Superior temporal gyrus (tissue), 1 donor: Measurements from ENCODE around the gene MOB3B.

ENCODE experiments used
- DNase-seq: peaks from one replicate; pipeline ENCODE4 v3.0.0-alpha.2; 2016; ENCODE audit errors: extremely low spot score

The MOB3B gene

GRCh38 chr9:27541740-27542139 is 12.1 kb upstream of the MOB3B start:
- no peak for DNase-seq

DNA sequence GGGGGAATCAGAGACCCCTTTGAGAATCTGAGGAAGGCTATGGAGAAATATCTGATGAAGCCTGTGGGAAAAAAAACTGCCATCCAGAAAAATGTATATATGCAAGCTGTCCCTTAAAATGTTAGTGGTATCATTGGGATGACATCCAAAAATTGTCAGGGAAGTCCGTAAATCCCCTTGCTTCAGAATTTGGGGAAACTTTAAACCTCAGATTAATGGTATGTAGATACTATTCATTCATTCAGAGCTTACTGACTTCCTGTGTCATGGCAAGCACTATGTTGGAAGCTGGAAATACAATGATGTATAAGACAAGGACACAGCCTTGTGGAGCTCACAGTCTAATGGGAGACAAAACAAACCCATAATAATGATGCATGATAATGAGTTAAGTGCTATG is 10.9 kb upstream of the MOB3B start:
- DNase-seq, result no peak

- DNase-seq, result no peak
Measured at GRCh38 chr9:27539479-27540441, 10.1 kb upstream of the MOB3B start.

- no peak for DNase-seq
Measured at GRCh38 chr9:27538647-27539046, 9.0 kb upstream of the MOB3B start.

DNA sequence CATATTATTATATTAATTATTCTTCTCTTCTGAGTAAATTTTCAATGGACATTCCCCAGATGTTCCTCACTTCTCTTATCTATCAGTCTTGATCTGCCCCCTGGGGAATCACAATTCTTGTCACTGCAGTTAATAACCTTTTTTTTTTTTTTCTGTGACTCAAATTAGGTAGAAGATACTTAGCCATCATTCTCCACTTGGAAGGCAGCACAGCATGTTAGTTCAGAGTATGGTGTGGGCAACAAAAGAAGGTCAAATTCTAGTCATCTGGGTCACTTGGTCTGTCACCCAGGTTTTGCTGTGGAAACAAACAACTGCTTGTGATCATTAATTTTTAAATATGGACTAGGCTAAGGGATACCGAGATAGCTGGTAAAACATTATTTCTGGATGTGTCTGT is 8.1 kb upstream of the MOB3B start:
- DNase-seq, result no peak

DNA sequence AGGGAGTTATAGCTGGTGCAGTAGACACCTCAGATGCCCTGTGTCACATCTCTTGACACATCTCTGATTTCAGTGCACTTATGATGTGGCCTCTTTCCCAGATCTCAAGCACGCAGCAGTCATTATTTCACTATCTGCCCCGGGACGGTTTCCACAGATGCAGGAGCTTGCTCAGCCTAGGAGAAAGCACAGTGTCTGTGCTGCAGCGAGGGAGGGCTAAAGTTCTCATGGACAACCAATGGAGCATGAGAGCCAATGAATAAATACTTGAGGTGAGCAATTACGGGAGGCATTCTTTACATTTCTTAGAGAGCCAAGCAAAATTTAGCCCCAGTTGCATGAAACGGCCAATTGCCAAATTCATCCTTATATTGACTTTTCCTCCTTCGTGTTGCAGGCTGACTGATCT is 7.4 kb upstream of the MOB3B start:
- DNase-seq, result no peak

DNA sequence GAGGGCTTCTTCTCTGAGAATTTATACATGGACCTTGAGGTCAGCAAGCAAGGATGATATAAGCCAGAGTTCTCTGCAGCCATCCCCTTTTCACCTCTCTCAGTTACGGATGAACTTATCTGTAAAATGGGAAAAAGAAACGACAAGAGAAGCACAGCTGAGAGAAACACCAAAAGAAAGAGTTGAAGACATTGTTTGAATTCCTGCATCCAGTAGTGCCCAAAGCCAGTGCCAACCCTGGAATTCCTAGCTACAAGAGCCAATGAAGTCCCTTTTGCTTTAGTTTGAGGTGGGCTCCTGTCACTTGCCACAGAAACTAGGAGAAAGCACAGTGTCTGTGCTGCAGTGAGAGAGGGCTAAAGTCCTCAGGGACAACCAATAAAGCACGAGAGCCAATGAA is 6.6 kb upstream of the MOB3B start:
- no peak for DNase-seq

DNA sequence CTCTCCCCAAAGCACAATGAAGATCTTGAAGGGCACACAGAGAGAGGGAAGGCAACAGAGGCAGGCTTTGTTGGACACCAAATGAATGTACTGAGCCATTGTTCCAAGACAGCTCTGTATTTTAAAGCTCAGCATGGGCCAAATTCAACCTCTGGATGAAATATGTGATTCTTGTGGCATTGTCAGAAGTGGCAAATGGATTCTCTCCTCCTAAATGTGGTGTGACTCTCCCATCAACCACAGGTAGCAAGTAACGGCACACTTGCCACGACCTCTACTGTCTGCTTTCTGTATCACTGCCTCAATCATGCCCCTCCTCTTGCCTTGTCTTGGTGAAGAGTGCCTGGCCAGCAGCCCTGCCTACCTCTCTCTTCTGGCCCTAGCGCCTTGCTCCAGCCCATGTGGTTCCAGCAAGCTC is 6.1 kb upstream of the MOB3B start:
- peak; percentile 82 for DNase-seq

GRCh38 chr9:27534658-27535209 is 5.1 kb upstream of the MOB3B start:
- no peak for DNase-seq

DNA sequence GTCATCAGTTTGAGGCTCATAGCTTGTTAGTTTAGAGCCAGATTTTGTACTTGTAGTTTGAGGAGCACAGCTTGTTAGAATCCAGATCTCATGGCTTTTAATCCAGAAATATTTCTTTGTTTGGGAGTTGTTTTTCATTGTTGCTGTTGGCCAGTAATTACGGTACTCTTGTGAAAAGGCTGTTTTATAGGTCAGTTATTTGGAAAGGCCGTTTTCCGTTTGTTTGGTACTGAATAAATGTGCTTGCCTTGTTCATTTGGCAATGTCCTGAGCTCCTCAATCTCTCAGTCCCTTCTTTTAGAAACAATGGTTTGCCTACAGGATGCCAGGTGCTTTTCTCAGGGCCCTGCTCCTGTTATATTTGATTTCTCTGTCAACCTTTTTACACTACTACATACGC is 4.5 kb upstream of the MOB3B start:
- DNase-seq, result no peak

DNA sequence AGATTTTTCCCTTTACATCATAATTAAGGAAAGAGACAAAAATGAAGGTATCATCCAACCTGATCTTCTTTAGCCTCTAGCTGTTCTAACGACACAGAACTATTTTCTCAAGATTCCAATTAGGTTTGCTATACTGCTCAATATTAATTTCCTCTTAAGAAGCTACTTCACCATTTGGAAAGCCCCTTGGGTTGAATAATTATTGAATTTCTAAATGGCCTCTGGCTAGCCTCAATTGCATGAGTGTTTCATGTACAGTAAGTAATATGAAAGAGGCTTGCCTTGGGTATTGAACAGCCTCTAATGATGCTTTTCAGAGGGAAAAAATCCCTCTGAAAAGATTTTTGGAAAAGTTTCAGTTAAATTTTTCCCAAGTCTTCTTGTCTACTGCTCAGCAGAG is 3.7 kb upstream of the MOB3B start:
- DNase-seq, result no peak

DNA sequence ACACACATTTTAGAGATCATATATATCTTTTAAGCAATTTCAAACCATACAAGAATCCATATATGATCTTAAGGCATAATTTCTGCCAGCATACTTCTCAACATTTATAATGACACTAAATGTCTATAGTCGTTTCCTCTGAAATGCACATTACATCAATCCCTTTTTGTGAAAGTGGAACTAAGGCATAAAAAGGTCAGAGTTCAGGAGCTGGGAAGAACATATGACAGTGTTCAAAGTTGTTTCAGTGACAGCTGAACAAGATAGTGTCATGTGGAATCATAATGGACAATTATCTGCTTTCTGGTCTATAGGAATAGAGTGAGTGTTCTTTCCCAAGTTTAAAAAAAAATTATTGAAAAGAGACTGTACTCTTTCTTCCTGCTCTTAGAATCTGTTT is 2.4 kb upstream of the MOB3B start:
- DNase-seq, result no peak

DNA sequence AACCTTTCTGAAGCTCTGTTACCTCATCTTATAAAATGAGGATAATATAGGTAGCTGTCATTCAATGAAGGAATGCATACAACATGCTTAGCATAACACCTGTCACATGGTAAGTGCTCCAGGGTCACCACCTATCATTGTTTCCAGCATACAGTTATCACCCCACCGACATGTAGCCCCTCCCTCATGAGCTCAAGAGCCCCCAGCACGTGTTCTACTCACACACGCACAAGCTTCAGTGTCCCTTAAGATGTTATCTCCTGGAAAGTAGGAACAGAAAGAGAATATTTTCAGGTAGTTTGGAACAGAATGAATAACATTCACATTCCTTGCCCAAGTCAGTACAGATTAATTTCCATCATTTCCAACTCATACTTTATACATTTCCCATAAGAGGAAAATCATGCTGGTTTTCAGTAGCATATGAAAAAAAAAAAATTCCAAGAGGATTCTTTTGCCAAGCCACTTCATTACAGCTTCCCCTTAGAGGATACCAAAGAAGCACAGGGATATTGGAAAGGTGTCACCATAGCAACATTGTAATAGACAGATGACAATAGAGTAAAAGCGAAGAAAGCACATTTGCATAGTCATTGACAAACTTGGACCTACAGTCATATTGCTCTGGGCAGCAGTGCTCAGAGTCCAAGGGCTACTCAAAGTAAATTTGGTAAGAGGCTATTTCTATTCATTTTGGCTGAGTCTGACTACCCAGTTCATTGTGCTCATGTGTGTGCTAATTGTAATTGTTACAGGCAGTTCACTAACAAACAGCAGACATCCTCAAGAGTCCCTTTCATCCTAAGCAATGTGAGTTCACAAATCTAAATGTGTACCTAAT is 1.5 kb upstream of the MOB3B start:
- no peak for DNase-seq

GRCh38 chr9:27528886-27529315 is 713 bp downstream of the MOB3B start:
- DNase-seq, result no peak

- peak; percentile 75 for DNase-seq
Measured at GRCh38 chr9:27528076-27528885, 1.3 kb downstream of the MOB3B start.

- DNase-seq, result no peak
Measured at GRCh38 chr9:27527702-27528075, 1.9 kb downstream of the MOB3B start.

DNA sequence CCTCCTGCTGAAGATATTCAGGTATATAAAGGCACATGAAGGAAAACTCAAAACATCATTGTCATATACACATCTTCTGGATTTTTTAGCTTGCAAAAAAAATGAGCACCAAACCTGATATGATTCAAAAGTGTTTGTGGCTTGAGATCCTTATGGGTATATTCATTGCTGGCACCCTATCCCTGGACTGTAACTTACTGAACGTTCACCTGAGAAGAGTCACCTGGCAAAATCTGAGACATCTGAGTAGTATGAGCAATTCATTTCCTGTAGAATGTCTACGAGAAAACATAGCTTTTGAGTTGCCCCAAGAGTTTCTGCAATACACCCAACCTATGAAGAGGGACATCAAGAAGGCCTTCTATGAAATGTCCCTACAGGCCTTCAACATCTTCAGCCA is 5.4 kb downstream of the MOB3B start, which contains the start of gene IFNK:
Gene IFNK, plus strand, starts transcription at position 55 of the 400 bp plus-strand sequence. Its CDS starts 47 bp downstream, at position 102.
- no peak for DNase-seq

- DNase-seq, result no peak
Measured at GRCh38 chr9:27523141-27523540, 6.5 kb downstream of the MOB3B start.

DNA sequence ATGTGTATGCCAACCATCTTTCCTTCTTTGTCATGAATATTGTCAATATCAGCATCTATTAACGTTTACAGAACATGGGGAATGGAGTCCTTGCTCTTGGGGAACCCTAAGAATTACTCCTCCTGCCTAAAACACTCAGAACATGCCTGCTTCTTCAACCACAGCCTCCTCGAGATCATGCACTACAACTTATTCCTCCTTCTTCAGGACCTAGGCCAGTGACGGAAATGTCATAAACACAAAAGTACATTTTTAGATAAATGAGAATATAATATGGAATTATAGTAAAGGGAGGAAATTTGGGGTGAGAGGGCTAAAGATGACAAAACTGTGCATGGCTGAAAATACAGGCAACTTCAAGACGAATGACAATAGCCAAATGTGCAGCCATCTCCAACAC is 8.6 kb downstream of the MOB3B start:
- DNase-seq, result no peak

GRCh38 chr9:27519466-27520465 is 9.8 kb downstream of the MOB3B start:
- no peak for DNase-seq
